ENCODE data around the gene NOX5.

DNA sequence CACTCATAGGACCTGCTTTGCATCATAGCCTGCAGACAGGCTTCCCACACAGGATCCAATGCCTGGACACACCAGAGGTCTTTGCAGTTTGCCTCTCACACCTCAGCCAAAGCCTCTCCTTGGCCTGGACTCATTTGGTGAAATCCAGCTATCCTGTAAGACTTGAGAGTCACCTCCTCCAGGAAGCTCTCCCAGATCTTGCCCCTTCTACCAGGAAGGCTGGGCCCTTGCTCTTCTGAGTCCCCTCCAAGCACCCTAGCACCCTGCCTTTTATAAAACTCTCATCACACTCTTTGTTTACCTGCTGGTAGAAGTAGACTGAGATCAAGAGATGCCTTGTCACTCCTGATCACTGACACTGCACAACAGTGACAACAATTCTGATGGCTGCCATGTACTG is 79.1 kb downstream of the NOX5 start:
- TF ChIP-seq TAF1 (IDR thresholded peaks at IDR 0.05; ENCODE audit: borderline replicate concordance, low read depth, low read length) (no peak), POLR2AphosphoS5 (IDR thresholded peaks at IDR 0.05; ENCODE audit: low read depth, low read length) (no peak), POLR2A (IDR thresholded peaks at IDR 0.05; ENCODE audit: low read depth, low read length) (no peak)

Data from GM12892 (cell line).